Measurements from ENCODE around the gene TIE1.

Gene TIE1

DNA sequence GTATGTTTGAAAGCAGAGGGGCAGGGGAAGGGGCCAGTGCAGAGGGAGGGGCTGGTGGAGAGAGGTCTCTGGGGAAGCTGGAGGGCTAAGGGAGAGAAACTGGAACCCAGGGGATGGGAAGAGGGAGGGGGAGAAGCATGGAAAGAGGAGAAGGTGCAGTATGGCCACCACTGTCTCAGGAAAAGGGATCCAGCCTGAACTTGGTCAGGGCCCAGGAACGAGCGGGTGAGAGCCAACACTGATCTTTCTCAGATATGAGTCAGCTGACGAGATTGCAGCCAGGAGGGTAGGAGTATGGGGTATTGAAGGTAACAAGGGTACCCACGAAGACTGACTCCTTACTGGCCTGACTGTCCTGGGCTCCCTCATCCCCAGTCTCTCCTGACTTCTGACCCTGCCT is 18.0 kb downstream of the TIE1 start:
- no peaks in the 10 kb centered on the region for H3K36me3 ChIP-seq (replicated peaks; ENCODE audit: low read depth, low read length)
- no peak for TF ChIP-seq EZH2phosphoT487 (IDR thresholded peaks at IDR 0.05; ENCODE audit: low read depth)
- TF ChIP-seq, protein P1, sequence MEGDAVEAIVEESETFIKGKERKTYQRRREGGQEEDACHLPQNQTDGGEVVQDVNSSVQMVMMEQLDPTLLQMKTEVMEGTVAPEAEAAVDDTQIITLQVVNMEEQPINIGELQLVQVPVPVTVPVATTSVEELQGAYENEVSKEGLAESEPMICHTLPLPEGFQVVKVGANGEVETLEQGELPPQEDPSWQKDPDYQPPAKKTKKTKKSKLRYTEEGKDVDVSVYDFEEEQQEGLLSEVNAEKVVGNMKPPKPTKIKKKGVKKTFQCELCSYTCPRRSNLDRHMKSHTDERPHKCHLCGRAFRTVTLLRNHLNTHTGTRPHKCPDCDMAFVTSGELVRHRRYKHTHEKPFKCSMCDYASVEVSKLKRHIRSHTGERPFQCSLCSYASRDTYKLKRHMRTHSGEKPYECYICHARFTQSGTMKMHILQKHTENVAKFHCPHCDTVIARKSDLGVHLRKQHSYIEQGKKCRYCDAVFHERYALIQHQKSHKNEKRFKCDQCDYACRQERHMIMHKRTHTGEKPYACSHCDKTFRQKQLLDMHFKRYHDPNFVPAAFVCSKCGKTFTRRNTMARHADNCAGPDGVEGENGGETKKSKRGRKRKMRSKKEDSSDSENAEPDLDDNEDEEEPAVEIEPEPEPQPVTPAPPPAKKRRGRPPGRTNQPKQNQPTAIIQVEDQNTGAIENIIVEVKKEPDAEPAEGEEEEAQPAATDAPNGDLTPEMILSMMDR (IDR thresholded peaks at IDR 0.05; ENCODE audit: low read depth, low read length) = no peak
- no peaks in the 10 kb centered on the region for H3K9me3 ChIP-seq (ENCODE audit: insufficient read depth, low read length)
- H3K79me2 ChIP-seq (ENCODE audit: low read length) = no peaks in the 10 kb centered on the region
- no peak overlapping the region for H3K27ac ChIP-seq (ENCODE audit: low read length)
- no peaks in the 10 kb centered on the region for H4K20me1 ChIP-seq (ENCODE audit: insufficient read depth, low read length)
- H3K9ac ChIP-seq (ENCODE audit: low read length) = no peak overlapping the region
- no peaks in the 10 kb centered on the region for H3K4me1 ChIP-seq (ENCODE audit: low read length)
- no peak overlapping the region for H3K4me2 ChIP-seq (ENCODE audit: low read length)
- no peak overlapping the region for H3K4me3 ChIP-seq (ENCODE audit: low read length)
- no peak overlapping the region for H2AFZ ChIP-seq (ENCODE audit: low read depth, low read length)
- no peaks in the 10 kb centered on the region for H3K27me3 ChIP-seq (ENCODE audit: low read depth, low read length)

DNA sequence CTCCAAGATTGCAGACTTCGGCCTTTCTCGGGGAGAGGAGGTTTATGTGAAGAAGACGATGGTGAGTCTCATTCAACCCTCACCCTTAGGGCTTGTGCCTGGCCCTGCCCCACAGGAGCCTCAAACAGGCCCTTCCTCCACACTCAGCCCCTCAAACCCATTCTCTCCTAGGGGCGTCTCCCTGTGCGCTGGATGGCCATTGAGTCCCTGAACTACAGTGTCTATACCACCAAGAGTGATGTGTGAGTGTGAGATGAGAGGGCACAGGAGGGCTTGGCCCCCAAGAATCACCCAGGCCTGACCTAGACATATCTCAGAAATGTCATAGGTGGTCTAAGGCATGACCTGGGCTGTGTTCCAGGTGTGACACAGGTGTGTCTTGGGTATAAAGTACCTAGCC is 18.5 kb downstream of the TIE1 start:
- no peak overlapping the region for H3K4me2 ChIP-seq (ENCODE audit: low read length)
- no peaks in the 10 kb centered on the region for H3K9me3 ChIP-seq (ENCODE audit: insufficient read depth, low read length)
- no peaks in the 10 kb centered on the region for H4K20me1 ChIP-seq (ENCODE audit: insufficient read depth, low read length)
- no peak overlapping the region for H2AFZ ChIP-seq (ENCODE audit: low read depth, low read length)
- H3K9ac ChIP-seq (ENCODE audit: low read length) = no peak overlapping the region
- no peaks in the 10 kb centered on the region for H3K79me2 ChIP-seq (ENCODE audit: low read length)
- no peak overlapping the region for H3K27ac ChIP-seq (ENCODE audit: low read length)
- H3K27me3 ChIP-seq (ENCODE audit: low read depth, low read length) = no peaks in the 10 kb centered on the region
- no peak for TF ChIP-seq EZH2phosphoT487 (IDR thresholded peaks at IDR 0.05; ENCODE audit: low read depth)
- TF ChIP-seq, protein P1 (IDR thresholded peaks at IDR 0.05; ENCODE audit: low read depth, low read length) = no peak
- H3K4me3 ChIP-seq (ENCODE audit: low read length) = no peak overlapping the region
- no peaks in the 10 kb centered on the region for H3K36me3 ChIP-seq (replicated peaks; ENCODE audit: low read depth, low read length)
- no peaks in the 10 kb centered on the region for H3K4me1 ChIP-seq (ENCODE audit: low read length)

DNA sequence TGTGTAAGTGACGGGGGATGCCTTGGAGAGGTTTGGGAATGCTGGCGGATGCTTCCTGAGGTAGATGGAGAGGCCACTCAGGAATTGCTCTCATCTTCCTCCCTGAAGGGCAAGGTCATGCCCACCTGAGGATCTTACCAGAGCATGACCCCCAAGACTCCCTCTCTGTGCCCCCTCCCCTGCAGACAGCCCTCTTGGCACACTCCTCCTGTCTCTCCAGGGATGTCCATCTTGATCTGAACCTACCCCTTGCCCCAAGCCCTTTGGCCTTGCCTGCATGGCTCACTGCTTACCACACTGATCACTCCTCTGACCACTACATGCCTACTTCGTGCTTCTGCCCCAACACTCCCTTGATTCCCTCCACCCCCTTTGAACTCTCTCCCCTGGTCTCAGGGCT is 19.0 kb downstream of the TIE1 start:
- H3K9me3 ChIP-seq (ENCODE audit: insufficient read depth, low read length) = no peaks in the 10 kb centered on the region
- no peaks in the 10 kb centered on the region for H4K20me1 ChIP-seq (ENCODE audit: insufficient read depth, low read length)
- no peak overlapping the region for H2AFZ ChIP-seq (ENCODE audit: low read depth, low read length)
- no peak overlapping the region for H3K4me3 ChIP-seq (ENCODE audit: low read length)
- H3K27ac ChIP-seq (ENCODE audit: low read length) = no peak overlapping the region
- H3K4me1 ChIP-seq (ENCODE audit: low read length) = no peaks in the 10 kb centered on the region
- H3K36me3 ChIP-seq (replicated peaks; ENCODE audit: low read depth, low read length) = no peaks in the 10 kb centered on the region
- no peak overlapping the region for H3K9ac ChIP-seq (ENCODE audit: low read length)
- no peaks in the 10 kb centered on the region for H3K27me3 ChIP-seq (ENCODE audit: low read depth, low read length)
- H3K79me2 ChIP-seq (ENCODE audit: low read length) = no peaks in the 10 kb centered on the region
- H3K4me2 ChIP-seq (ENCODE audit: low read length) = no peak overlapping the region
- TF ChIP-seq EZH2phosphoT487 (IDR thresholded peaks at IDR 0.05; ENCODE audit: low read depth) = no peak
- TF ChIP-seq, protein P1 (IDR thresholded peaks at IDR 0.05; ENCODE audit: low read depth, low read length) = no peak

DNA sequence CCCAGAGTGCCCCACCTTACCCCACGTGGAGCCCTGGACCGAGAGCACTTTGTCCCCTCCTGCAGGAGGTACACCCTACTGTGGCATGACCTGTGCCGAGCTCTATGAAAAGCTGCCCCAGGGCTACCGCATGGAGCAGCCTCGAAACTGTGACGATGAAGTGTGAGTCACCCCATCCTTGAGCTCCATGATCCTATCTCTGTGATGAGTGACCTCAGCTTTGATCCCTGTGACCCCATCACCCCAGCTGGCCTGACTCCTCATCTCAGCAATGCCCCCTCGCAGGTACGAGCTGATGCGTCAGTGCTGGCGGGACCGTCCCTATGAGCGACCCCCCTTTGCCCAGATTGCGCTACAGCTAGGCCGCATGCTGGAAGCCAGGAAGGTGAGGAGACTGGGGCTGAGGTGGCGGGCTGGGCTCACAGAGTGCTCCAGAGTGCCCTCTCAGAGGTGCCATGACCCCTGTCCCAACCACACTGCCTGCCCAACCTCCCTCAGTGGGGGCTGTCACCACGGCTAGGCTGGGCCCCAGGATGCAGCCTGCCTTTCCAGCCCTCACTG is 20.6 kb downstream of the TIE1 start:
- H3K79me2 ChIP-seq (ENCODE audit: low read length) = no peaks in the 10 kb centered on the region
- no peak overlapping the region for H3K4me2 ChIP-seq (ENCODE audit: low read length)
- no peaks in the 10 kb centered on the region for H3K27me3 ChIP-seq (ENCODE audit: low read depth, low read length)
- H3K9me3 ChIP-seq (ENCODE audit: insufficient read depth, low read length) = 0 out of 2 replicates have a peak, but pooled peaks cover 3% of the 10 kb centered on the region
- H3K36me3 ChIP-seq (replicated peaks; ENCODE audit: low read depth, low read length) = no peaks in the 10 kb centered on the region
- H4K20me1 ChIP-seq (ENCODE audit: insufficient read depth, low read length) = no peaks in the 10 kb centered on the region
- H3K4me1 ChIP-seq (ENCODE audit: low read length) = no peaks in the 10 kb centered on the region
- TF ChIP-seq, protein P1 (IDR thresholded peaks at IDR 0.05; ENCODE audit: low read depth, low read length) = no peak
- TF ChIP-seq EZH2phosphoT487 (IDR thresholded peaks at IDR 0.05; ENCODE audit: low read depth) = no peak
- no peak overlapping the region for H3K9ac ChIP-seq (ENCODE audit: low read length)
- H2AFZ ChIP-seq (ENCODE audit: low read depth, low read length) = no peak overlapping the region
- H3K27ac ChIP-seq (ENCODE audit: low read length) = no peak overlapping the region
- no peak overlapping the region for H3K4me3 ChIP-seq (ENCODE audit: low read length)

Measured in OCI-LY3 (cell line).